ENCODE data around the gene NDUFB11. TPM values are rescaled to one million over a fixed set of nuclear protein-coding genes. Genes with fewer than 3 reads are reported as not detected.

Gene NDUFB11
- total RNA-seq, 1 donor from 2014 or later, result 63.8 TPM

DNA sequence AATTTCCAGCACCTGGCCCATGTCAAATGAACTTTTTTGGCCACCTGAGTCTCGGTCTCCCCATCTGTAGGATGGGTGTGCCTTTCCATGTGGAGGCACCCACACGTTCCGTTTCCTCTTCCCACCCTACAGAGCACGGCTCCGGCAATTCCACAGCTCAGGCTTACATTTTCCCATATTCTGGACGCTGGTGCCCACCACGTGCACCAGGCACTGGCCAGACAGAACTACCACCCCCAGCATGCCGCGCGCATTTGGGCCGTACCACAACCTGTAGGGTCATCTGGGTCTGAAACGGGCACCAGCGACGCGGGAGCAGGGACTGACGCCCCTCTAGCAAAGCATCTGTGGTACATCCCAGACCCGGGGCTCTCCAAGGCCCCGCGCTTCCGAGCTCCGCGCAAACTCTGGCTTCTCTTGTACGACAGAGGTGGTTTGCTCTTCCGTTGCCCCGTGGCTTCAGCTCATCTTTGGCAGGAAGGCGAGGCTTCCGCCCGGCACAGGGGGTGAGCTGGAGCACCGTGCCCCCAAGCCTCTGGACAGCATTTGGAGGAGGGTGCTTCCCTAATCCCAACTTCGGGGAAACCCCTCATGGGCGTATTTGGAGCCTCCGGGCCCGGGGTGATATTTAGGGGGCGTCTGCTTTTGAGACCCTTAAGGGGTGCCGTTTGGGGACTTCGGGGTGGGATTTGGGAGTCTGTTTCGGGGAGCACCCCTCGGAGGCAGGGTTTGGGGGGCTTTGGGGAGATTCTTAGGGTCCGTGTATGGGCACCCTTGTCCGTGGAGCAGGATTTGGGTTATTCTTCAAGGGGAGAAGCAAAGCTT, 46.2 kb upstream of the NDUFB11 start:
- no peaks in the 10 kb centered on the region for H3K9me3 ChIP-seq
- peaks cover 15% of the 10 kb centered on the region for H3K4me1 ChIP-seq
- no peaks in the 10 kb centered on the region for H3K27me3 ChIP-seq
- TF ChIP-seq, protein P1, sequence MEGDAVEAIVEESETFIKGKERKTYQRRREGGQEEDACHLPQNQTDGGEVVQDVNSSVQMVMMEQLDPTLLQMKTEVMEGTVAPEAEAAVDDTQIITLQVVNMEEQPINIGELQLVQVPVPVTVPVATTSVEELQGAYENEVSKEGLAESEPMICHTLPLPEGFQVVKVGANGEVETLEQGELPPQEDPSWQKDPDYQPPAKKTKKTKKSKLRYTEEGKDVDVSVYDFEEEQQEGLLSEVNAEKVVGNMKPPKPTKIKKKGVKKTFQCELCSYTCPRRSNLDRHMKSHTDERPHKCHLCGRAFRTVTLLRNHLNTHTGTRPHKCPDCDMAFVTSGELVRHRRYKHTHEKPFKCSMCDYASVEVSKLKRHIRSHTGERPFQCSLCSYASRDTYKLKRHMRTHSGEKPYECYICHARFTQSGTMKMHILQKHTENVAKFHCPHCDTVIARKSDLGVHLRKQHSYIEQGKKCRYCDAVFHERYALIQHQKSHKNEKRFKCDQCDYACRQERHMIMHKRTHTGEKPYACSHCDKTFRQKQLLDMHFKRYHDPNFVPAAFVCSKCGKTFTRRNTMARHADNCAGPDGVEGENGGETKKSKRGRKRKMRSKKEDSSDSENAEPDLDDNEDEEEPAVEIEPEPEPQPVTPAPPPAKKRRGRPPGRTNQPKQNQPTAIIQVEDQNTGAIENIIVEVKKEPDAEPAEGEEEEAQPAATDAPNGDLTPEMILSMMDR (IDR thresholded peaks at IDR 0.05), result no peak
- peak; percentile 77 to 84 for TF ChIP-seq POLR2AphosphoS5 (IDR thresholded peaks at IDR 0.05; ENCODE audit: insufficient read depth in 1 of 2, low read depth in 1 of 2)
- no peak for TF ChIP-seq POLR2A (IDR thresholded peaks at IDR 0.05)
- H3K27ac ChIP-seq, result peak overlapping the region; percentile 46
- H3K36me3 ChIP-seq, result peaks cover 0 to 6% of the 10 kb centered on the region in 2 donors
- peak overlapping the region; percentile 38 to 51 for H3K4me3 ChIP-seq
- intact Hi-C loops (cut with DNase I), result loop anchor here (10.0 kb wide), 1 partner anchor 334 kb away; no protein-coding TSS in a partner anchor
- no peak for DNase-seq (ENCODE audit: extremely low spot score in 2 of 2)

DNA sequence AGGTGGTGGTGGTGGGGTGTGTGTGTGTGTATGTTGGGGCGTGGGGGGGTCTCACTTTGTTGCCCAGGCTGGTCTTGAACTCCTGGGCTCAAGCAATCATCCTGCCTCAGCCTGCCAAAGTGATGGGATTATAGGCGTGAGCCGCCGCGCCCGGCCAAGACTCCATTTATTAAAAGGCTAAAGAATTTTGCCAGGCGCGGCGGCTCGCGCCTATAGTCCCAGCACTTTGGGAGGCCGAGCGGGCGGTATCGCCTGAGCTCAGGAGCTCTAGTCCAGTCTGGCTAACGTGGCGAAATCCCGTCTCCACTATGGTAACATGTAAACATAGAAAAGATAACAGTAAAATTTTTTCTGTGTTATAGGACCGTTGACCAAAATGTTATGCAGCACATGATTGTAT, 45.4 kb upstream of the NDUFB11 start:
- H3K27me3 ChIP-seq, result no peaks in the 10 kb centered on the region
- H3K27ac ChIP-seq, result no peak overlapping the region
- peaks cover 8% of the 10 kb centered on the region for H3K4me1 ChIP-seq
- no peak for DNase-seq (ENCODE audit: extremely low spot score in 2 of 2)
- H3K9me3 ChIP-seq, result no peaks in the 10 kb centered on the region
- H3K36me3 ChIP-seq, result peaks cover 0 to 6% of the 10 kb centered on the region in 2 donors
- TF ChIP-seq POLR2AphosphoS5 (IDR thresholded peaks at IDR 0.05; ENCODE audit: insufficient read depth in 1 of 2, low read depth in 1 of 2) (no peak), POLR2A (IDR thresholded peaks at IDR 0.05) (no peak)
- TF ChIP-seq, protein P1 (IDR thresholded peaks at IDR 0.05), result no peak
- H3K4me3 ChIP-seq, result no peak overlapping the region
- intact Hi-C loops (cut with DNase I), result loop anchor here (10.0 kb wide), 1 partner anchor 335 kb away; no protein-coding TSS in a partner anchor

DNA sequence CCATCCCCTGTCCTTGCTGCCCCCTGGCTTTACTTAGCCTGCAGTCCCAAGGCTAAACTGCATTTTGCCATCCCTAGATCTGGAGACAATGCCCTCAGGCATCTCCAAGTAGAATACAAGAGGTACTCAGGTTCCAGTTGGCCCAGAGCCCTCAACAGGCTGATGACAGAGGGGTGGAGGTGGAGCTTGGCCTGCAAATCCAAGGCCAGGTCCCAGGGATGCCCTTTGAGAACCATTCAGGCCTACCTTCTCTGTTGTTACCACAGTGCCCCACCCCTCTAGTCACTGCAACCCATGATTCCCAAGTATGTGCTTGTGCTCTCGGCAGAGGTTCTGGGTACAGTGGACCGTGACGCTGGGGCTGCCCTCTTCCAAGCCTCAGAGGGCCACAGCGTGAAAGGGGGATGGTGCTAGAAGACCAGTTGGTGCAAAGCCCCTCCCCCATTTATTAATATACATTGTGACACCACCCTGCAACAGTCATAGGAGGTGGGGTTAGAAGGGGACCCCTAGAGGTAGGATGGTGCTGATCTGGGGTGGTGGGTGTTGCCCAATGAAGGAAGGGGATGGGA, 42.7 kb upstream of the NDUFB11 start:
- intact Hi-C loops (cut with DNase I), result no loop called here
- Histone ChIP-seq H3K27ac (no peak overlapping the region), H3K9me3 (no peaks in the 10 kb centered on the region), H3K4me3 (no peak overlapping the region), H3K27me3 (no peaks in the 10 kb centered on the region), H3K4me1 (no peaks in the 10 kb centered on the region), H3K36me3 (peaks cover 0 to 10% of the 10 kb centered on the region in 2 donors)
- no peak for TF ChIP-seq POLR2A (IDR thresholded peaks at IDR 0.05)
- TF ChIP-seq POLR2AphosphoS5 (IDR thresholded peaks at IDR 0.05; ENCODE audit: insufficient read depth in 1 of 2, low read depth in 1 of 2), result no peak
- TF ChIP-seq, protein P1 (IDR thresholded peaks at IDR 0.05), result no peak
- DNase-seq (ENCODE audit: extremely low spot score in 2 of 2), result no peak

DNA sequence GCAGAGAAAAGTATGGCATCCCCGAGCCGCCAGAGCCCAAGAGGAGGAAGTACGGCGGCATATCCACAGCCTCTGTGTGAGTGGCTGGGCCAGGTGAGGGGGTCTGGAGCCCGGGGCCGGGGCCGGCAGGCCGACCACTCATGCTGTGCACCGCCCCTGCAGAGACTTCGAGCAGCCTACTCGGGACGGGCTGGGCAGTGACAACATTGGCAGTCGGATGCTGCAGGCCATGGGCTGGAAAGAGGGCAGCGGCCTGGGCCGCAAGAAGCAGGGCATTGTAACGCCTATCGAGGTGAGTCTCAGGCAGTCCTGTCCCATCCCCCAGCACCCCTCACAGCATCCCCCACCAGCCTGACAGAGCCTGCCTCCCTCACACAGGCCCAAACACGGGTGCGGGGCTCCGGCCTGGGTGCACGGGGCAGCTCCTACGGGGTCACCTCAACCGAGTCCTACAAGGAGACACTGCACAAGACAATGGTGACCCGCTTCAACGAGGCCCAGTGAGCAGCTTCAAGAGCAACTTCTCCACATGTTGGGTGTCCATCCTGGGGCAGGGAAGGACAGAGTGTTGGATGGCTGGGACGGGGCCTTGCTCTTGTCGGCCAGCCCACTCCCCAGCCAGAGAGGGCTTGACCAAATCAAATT, 41.7 kb upstream of the NDUFB11 start:
- Histone ChIP-seq H3K9me3 (no peaks in the 10 kb centered on the region), H3K27ac (no peak overlapping the region), H3K4me3 (no peak overlapping the region), H3K36me3 (peaks cover 0 to 20% of the 10 kb centered on the region in 2 donors), H3K4me1 (no peaks in the 10 kb centered on the region), H3K27me3 (no peaks in the 10 kb centered on the region)
- intact Hi-C loops (cut with DNase I), result no loop called here
- DNase-seq (ENCODE audit: extremely low spot score in 2 of 2), result no peak
- TF ChIP-seq POLR2AphosphoS5 (IDR thresholded peaks at IDR 0.05; ENCODE audit: insufficient read depth in 1 of 2, low read depth in 1 of 2) (no peak), POLR2A (IDR thresholded peaks at IDR 0.05) (no peak)
- TF ChIP-seq, protein P1 (IDR thresholded peaks at IDR 0.05), result no peak

Data from vagina (tissue), 2 donors.